ENCODE measurements around the gene PCNX2.

The PCNX2 gene

GRCh38 chr1:233055879-233056641 is 239.5 kb downstream of the PCNX2 start:
- no peak for DNase-seq

- no peak for DNase-seq
Measured at GRCh38 chr1:233045588-233045987, 249.9 kb downstream of the PCNX2 start.

GRCh38 chr1:233042834-233043233 is 252.7 kb downstream of the PCNX2 start:
- DNase-seq = no peak

- no peak for DNase-seq
Measured at GRCh38 chr1:233040494-233040893, 255.0 kb downstream of the PCNX2 start.

GRCh38 chr1:233038581-233038980 is 256.9 kb downstream of the PCNX2 start:
- no peak for DNase-seq

- DNase-seq = no peak
Measured at GRCh38 chr1:233037843-233038242, 257.7 kb downstream of the PCNX2 start.

- no peak for DNase-seq
Measured at GRCh38 chr1:233034836-233035235, 260.7 kb downstream of the PCNX2 start.

- DNase-seq = no peak
Measured at GRCh38 chr1:233033361-233033760, 262.2 kb downstream of the PCNX2 start.

GRCh38 chr1:233032916-233033315 is 262.6 kb downstream of the PCNX2 start:
- no peak for DNase-seq

- no peak for DNase-seq
Measured at GRCh38 chr1:233031521-233031920, 264.0 kb downstream of the PCNX2 start.

GRCh38 chr1:233027046-233027445 is 268.5 kb downstream of the PCNX2 start:
- DNase-seq = no peak

GRCh38 chr1:233025567-233025966 is 270.0 kb downstream of the PCNX2 start:
- no peak for DNase-seq

- peak; percentile 39 for DNase-seq
Measured at GRCh38 chr1:233025157-233025556, 270.4 kb downstream of the PCNX2 start.

- no peak for DNase-seq
Measured at GRCh38 chr1:233024199-233024598, 271.3 kb downstream of the PCNX2 start.

- DNase-seq = no peak
Measured at GRCh38 chr1:233022246-233022645, 273.3 kb downstream of the PCNX2 start.

GRCh38 chr1:233020426-233020825 is 275.1 kb downstream of the PCNX2 start:
- no peak for DNase-seq

- DNase-seq = peak; percentile 13
Measured at GRCh38 chr1:233019778-233020325, 275.7 kb downstream of the PCNX2 start.

- DNase-seq = no peak
Measured at GRCh38 chr1:233019083-233019482, 276.4 kb downstream of the PCNX2 start.

- no peak for DNase-seq
Measured at GRCh38 chr1:233016798-233017197, 278.7 kb downstream of the PCNX2 start.

GRCh38 chr1:233015965-233016364 is 279.6 kb downstream of the PCNX2 start:
- DNase-seq = no peak

- DNase-seq = no peak
Measured at GRCh38 chr1:233012021-233012420, 283.5 kb downstream of the PCNX2 start.

GRCh38 chr1:233010146-233010545 is 285.4 kb downstream of the PCNX2 start:
- DNase-seq = peak; percentile 36

GRCh38 chr1:233006541-233006973 is 289.0 kb downstream of the PCNX2 start:
- DNase-seq = no peak

GRCh38 chr1:233006108-233006507 is 289.4 kb downstream of the PCNX2 start:
- no peak for DNase-seq

GRCh38 chr1:233005703-233006102 is 289.8 kb downstream of the PCNX2 start:
- DNase-seq = no peak
